H9 (cell line): ENCODE measurements around the gene AKT1S1. TPM values are rescaled to one million over a fixed set of nuclear protein-coding genes. Genes with fewer than 3 reads are reported as not detected.

Experiments
- DNase-seq: peaks from one replicate; pipeline ENCODE4 v3.0.0-alpha.2; 2017
- H2AFZ ChIP-seq: one replicate; pipeline ENCODE4 v1.6.1; 2013; ENCODE audit warnings: mild to moderate bottlenecking, low read length, control low read depth, moderate library complexity
- H2AK5ac ChIP-seq: 2 replicates; pipeline ENCODE4 v1.6.1; 2013; ENCODE audit warnings: low read length, control low read depth, mixed read lengths; ENCODE audit not compliant: insufficient read length
- H2BK120ac ChIP-seq: one replicate; pipeline ENCODE4 v1.6.1; 2013; ENCODE audit warnings: low read depth, mild to moderate bottlenecking, low read length, control low read depth, inconsistent platforms; ENCODE audit not compliant: poor library complexity, severe bottlenecking
- H2BK12ac ChIP-seq: 2 replicates; pipeline ENCODE4 v1.6.1; 2013; ENCODE audit warnings: low read length, control low read depth, mixed read lengths, low read depth; ENCODE audit not compliant: insufficient read length
- H2BK15ac ChIP-seq: 2 replicates; pipeline ENCODE4 v1.6.1; 2013; ENCODE audit warnings: low read depth, low read length, control low read depth
- H2BK20ac ChIP-seq: one replicate; pipeline ENCODE4 v1.6.1; 2013; ENCODE audit warnings: low read depth, mild to moderate bottlenecking, low read length, control low read depth, inconsistent platforms; ENCODE audit not compliant: poor library complexity, severe bottlenecking
- H2BK5ac ChIP-seq: 2 replicates; pipeline ENCODE4 v1.6.1; 2013; ENCODE audit warnings: low read length, control low read depth, mixed read lengths; ENCODE audit not compliant: insufficient read length
- H3K14ac ChIP-seq: 2 replicates; pipeline ENCODE4 v1.6.1; 2013; ENCODE audit warnings: low read length, control low read depth; ENCODE audit not compliant: insufficient read depth
- H3K18ac ChIP-seq: 2 replicates; pipeline ENCODE4 v1.6.1; 2013; ENCODE audit warnings: low read depth, mild to moderate bottlenecking, mixed read lengths, low read length, control low read depth; ENCODE audit not compliant: insufficient read length
- H3K23ac ChIP-seq: 2 replicates; pipeline ENCODE4 v1.6.1; 2013; ENCODE audit warnings: low read length, control low read depth, mixed read lengths, low read depth; ENCODE audit not compliant: insufficient read length
- H3K23me2 ChIP-seq: 2 replicates; pipeline ENCODE4 v1.6.1; 2013; ENCODE audit warnings: low read depth, mild to moderate bottlenecking, mixed read lengths, low read length, control low read depth; ENCODE audit not compliant: insufficient read length, poor library complexity, severe bottlenecking
- H3K27ac ChIP-seq: 2 replicates; pipeline ENCODE4 v1.5.1; 2013; ENCODE audit warnings: low read length, control low read depth, mixed read lengths, low read depth; ENCODE audit not compliant: insufficient read length
- H3K27me3 ChIP-seq: 2 replicates; pipeline ENCODE4 v1.6.1; 2013; ENCODE audit warnings: low read length, control low read depth, inconsistent platforms; ENCODE audit not compliant: insufficient read depth
- H3K4ac ChIP-seq: 2 replicates; pipeline ENCODE4 v1.6.1; 2013; ENCODE audit warnings: low read depth, mild to moderate bottlenecking, control low read depth, inconsistent platforms, low read length, moderate library complexity
- H3K4me1 ChIP-seq: 2 replicates; pipeline ENCODE4 v1.6.1; 2013; ENCODE audit warnings: low read length, control low read depth, inconsistent platforms; ENCODE audit not compliant: insufficient read depth
- H3K4me2 ChIP-seq: 2 replicates; pipeline ENCODE4 v1.6.1; 2013; ENCODE audit warnings: low read length, control low read depth, mixed read lengths; ENCODE audit not compliant: insufficient read length, insufficient read depth
- H3K56ac ChIP-seq: 2 replicates; pipeline ENCODE4 v1.6.1; 2013; ENCODE audit warnings: low read depth, mild to moderate bottlenecking, mixed read lengths, low read length, control low read depth; ENCODE audit not compliant: insufficient read length
- H3K79me1 ChIP-seq: 2 replicates; pipeline ENCODE4 v1.6.1; 2013; ENCODE audit warnings: low read depth, mild to moderate bottlenecking, moderate library complexity, low read length, control low read depth, inconsistent platforms; ENCODE audit not compliant: insufficient read depth, poor library complexity, severe bottlenecking
- H3K79me2 ChIP-seq: 2 replicates; pipeline ENCODE4 v1.6.1; 2013; ENCODE audit warnings: low read length, control low read depth, inconsistent platforms; ENCODE audit not compliant: insufficient read depth
- H3K9ac ChIP-seq: 2 replicates; pipeline ENCODE4 v1.6.1; 2013; ENCODE audit warnings: low read length, control low read depth, mixed read lengths; ENCODE audit not compliant: insufficient read length; ENCODE audit errors: extremely low read depth
- H3K9me3 ChIP-seq: one replicate; pipeline ENCODE4 v1.6.1; 2013; ENCODE audit warnings: low read depth, low read length, inconsistent platforms; ENCODE audit not compliant: control insufficient read depth
- H3T11ph ChIP-seq: one replicate; pipeline ENCODE4 v1.6.1; 2013; ENCODE audit warnings: mild to moderate bottlenecking, low read length, control low read depth, inconsistent platforms
- H4K20me1 ChIP-seq: one replicate; pipeline ENCODE4 v1.6.1; 2013; ENCODE audit not compliant: control insufficient read depth, insufficient read length, insufficient read depth
- H4K5ac ChIP-seq: 2 replicates; pipeline ENCODE4 v1.6.1; 2013; ENCODE audit warnings: low read depth, mild to moderate bottlenecking, mixed read lengths, low read length, control low read depth; ENCODE audit not compliant: insufficient read length
- H4K8ac ChIP-seq: replicated peaks from 2 replicates; pipeline ENCODE4 v1.6.1; 2013; ENCODE audit warnings: low read length, control low read depth, mixed read lengths, low read depth; ENCODE audit not compliant: insufficient read length
- H4K91ac ChIP-seq: 2 replicates; pipeline ENCODE4 v1.6.1; 2013; ENCODE audit warnings: low read depth, mild to moderate bottlenecking, moderate library complexity, mixed read lengths, low read length, control low read depth; ENCODE audit not compliant: insufficient read length
- H3K27ac Mint-ChIP-seq, 3 experiments: 2 replicates in 2 of 3; 3 replicates in 1 of 3; pipeline ENCODE4 v1.8.0; 2020 to 2021; ENCODE audit warnings: mixed read lengths in 3 of 3, mild to moderate bottlenecking in 1 of 3, moderate library complexity in 1 of 3
- H3K27me3 Mint-ChIP-seq: 2 replicates; pipeline ENCODE4 v1.8.0; 2021; ENCODE audit warnings: low read depth, mild to moderate bottlenecking, moderate library complexity, mixed read lengths
- H3K36me3 Mint-ChIP-seq, 3 experiments: 2 replicates in 2 of 3; 3 replicates in 1 of 3; pipeline ENCODE4 v1.8.0; 2020 to 2021; ENCODE audit warnings: low read depth in 3 of 3, mixed read lengths in 3 of 3; ENCODE audit not compliant: insufficient read depth in 1 of 3
- H3K4me1 Mint-ChIP-seq, 2 experiments: 2 replicates each; pipeline ENCODE4 v1.8.0; 2020; ENCODE audit warnings: mixed read lengths in 2 of 2
- H3K4me3 Mint-ChIP-seq, 2 experiments: 2 replicates in 1 of 2; 3 replicates in 1 of 2; pipeline ENCODE4 v1.8.0; 2020 to 2021; ENCODE audit warnings: mild to moderate bottlenecking in 2 of 2, mixed read lengths in 2 of 2, moderate library complexity in 1 of 2
- H3K9me3 Mint-ChIP-seq, 2 experiments: 2 replicates in 1 of 2; 3 replicates in 1 of 2; pipeline ENCODE4 v1.8.0; 2020; ENCODE audit warnings: mild to moderate bottlenecking in 2 of 2, mixed read lengths in 2 of 2, moderate library complexity in 1 of 2
- CTCF ChIP-seq: fragments of 200-600 bp; sonication (generic); conservative IDR thresholded peaks from 3 replicates; pipeline ENCODE4 v1.8.0; 2021; ENCODE audit warnings: antibody characterized with exemption, mild to moderate bottlenecking
- WGBS: extraction: QIAGEN DNeasy Blood & Tissue Kit; methylation state at CpG from one replicate; pipeline ENCODE4 v1.1.7; 2013; ENCODE audit warnings: missing lambda C conversion rate, low lambda C conversion rate, mixed read lengths; ENCODE audit not compliant: insufficient read length; ENCODE audit errors: extremely low coverage; 5-methylcytosine and 5-hydroxymethylcytosine counted together
- total RNA-seq: library from RNA; stranded (reverse); gene quantifications from 2 replicates; pipeline ENCODE4 v1.2.1, GENCODE V29; 2021

AKT1S1 gene
- total RNA-seq, 1 experiment from 2014 or later = 43.5 TPM

GRCh38 chr19:49861107-49861506 is 16.0 kb downstream of the AKT1S1 start:
- Histone ChIP-seq H2BK20ac (no peak overlapping the region), H3K23ac (no peak overlapping the region), H3K14ac (no peak overlapping the region), H4K20me1 (peaks cover 3% of the 10 kb centered on the region), H2AK5ac (no peak overlapping the region), H2BK12ac (no peak overlapping the region), H4K91ac (no peak overlapping the region), H3K9ac (no peak overlapping the region), H2BK15ac (no peak overlapping the region), H3K4me2 (no peak overlapping the region), H3K4ac (no peak overlapping the region), H3K9me3 (no peaks in the 10 kb centered on the region), H4K5ac (no peak overlapping the region), H3K18ac (no peak overlapping the region), H3K56ac (no peak overlapping the region), H2BK120ac (no peak overlapping the region), H3K27ac (no peak overlapping the region), H4K8ac (no peak overlapping the region), H3K79me1 (peaks cover 5% of the 10 kb centered on the region), H3K79me2 (no peaks in the 10 kb centered on the region; the same call in 1 of the 2 replicates), H3T11ph (no peak overlapping the region), H2BK5ac (no peak overlapping the region), H3K4me1 (no peaks in the 10 kb centered on the region), H3K27me3 (no peaks in the 10 kb centered on the region), H3K23me2 (no peaks in the 10 kb centered on the region), H2AFZ (no peak overlapping the region)
- TF ChIP-seq CTCF = no peak
- H3K9me3 Mint-ChIP-seq = peaks cover 0 to 4% of the 10 kb centered on the region in 2 experiments; a peak in 1 of 5 replicates
- DNase-seq = peak; percentile 68
- WGBS = no CpG with 5 or more reads among the region's 13 CpGs
- peak overlapping the region in 1 of 3 experiments; percentile 87; a peak in 4 of 7 replicates for H3K27ac Mint-ChIP-seq
- H3K4me1 Mint-ChIP-seq = peaks cover 16 to 34% of the 10 kb centered on the region in 2 experiments
- H3K36me3 Mint-ChIP-seq = peaks cover 28 to 84% (median 69%) of the 10 kb centered on the region in 3 experiments
- H3K27me3 Mint-ChIP-seq = peaks cover 3% of the 10 kb centered on the region
- H3K4me3 Mint-ChIP-seq = no peak overlapping the region
